OCI-LY1 (cell line): ENCODE results near the gene ROR2.

Source experiments
- CTCF ChIP-seq: fragments of 200-600 bp; sonication (generic), shearing (Covaris generic); IDR thresholded peaks from 2 replicates; pipeline ENCODE4 v1.5.1; 2017; ENCODE audit warnings: mild to moderate bottlenecking, antibody characterized with exemption, low read length, moderate library complexity, mixed read lengths
- EZH2 ChIP-seq: fragments of 200-600 bp; sonication (generic), shearing (Covaris generic); IDR thresholded peaks from 2 replicates; pipeline ENCODE4 v1.8.0; 2017; ENCODE audit warnings: borderline replicate concordance, mixed run types, mild to moderate bottlenecking, antibody characterized with exemption, low read length, moderate library complexity, mixed read lengths

GRCh38 chr9:91943478-91944470, 6.3 kb downstream of the ROR2 start:
- TF ChIP-seq CTCF, result no peak
- TF ChIP-seq EZH2, result no peak
